ENCODE data around the gene SEMG2.

- TF ChIP-seq, protein P1, sequence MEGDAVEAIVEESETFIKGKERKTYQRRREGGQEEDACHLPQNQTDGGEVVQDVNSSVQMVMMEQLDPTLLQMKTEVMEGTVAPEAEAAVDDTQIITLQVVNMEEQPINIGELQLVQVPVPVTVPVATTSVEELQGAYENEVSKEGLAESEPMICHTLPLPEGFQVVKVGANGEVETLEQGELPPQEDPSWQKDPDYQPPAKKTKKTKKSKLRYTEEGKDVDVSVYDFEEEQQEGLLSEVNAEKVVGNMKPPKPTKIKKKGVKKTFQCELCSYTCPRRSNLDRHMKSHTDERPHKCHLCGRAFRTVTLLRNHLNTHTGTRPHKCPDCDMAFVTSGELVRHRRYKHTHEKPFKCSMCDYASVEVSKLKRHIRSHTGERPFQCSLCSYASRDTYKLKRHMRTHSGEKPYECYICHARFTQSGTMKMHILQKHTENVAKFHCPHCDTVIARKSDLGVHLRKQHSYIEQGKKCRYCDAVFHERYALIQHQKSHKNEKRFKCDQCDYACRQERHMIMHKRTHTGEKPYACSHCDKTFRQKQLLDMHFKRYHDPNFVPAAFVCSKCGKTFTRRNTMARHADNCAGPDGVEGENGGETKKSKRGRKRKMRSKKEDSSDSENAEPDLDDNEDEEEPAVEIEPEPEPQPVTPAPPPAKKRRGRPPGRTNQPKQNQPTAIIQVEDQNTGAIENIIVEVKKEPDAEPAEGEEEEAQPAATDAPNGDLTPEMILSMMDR (conservative IDR thresholded peaks at IDR 0.05; ENCODE audit: low read depth, low read length) = no peak
- TF ChIP-seq EZH2 (IDR thresholded peaks at IDR 0.05; ENCODE audit: borderline replicate concordance, low read depth, low read length, poor library complexity, severe bottlenecking) = no peak
Observed at GRCh38 chr20:45221076-45221475, at the start of gene SEMG2.

Data from A673 (cell line).